ENCODE data around the gene CACNA2D3. TPM values are rescaled to one million over a fixed set of nuclear protein-coding genes. Genes with fewer than 3 reads are reported as not detected.

The CACNA2D3 gene
- total RNA-seq, 1 experiment from 2014 or later: 0.91 TPM

DNA sequence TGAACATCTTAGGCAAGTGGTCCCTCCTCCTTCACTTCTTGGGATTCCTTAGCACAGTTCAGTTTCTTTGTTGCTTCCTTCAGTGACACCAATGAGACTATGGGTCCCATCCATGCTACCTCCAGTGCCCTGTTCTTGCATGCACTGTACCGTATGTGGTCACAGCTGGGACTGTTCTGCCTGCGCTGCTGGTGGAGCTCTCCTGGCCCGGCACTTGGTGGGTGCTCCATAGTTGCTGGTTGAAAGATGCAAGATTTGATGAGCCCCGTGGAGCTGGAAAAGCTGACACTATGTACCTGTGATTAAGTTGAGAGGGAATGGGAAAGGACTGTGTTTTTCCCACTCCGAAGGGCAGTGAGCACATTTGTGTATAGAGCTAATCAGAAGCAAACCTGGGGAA lies 407.7 kb downstream of the CACNA2D3 start:
- DNase-seq (ENCODE audit: low read depth): no peak

DNA sequence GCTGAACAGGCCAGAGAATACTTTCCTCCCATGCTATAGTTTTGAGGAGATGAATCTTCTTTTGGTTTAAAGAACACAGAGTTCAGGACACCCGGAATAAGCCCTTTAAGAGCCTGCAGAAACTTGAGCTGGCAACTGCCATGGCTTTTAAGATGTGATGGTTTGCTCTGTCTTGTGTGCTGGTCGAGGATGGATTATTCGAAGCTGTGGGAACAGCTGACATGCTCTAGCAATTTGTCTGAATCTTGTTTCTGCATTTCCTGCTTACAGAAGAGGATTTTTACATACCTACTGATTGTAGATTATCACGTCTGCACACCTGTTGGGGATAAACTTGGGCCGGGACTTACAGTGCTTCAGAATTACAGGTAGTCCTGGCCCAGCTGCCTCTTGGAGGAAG lies 408.6 kb downstream of the CACNA2D3 start:
- no peak for DNase-seq (ENCODE audit: low read depth)

DNA sequence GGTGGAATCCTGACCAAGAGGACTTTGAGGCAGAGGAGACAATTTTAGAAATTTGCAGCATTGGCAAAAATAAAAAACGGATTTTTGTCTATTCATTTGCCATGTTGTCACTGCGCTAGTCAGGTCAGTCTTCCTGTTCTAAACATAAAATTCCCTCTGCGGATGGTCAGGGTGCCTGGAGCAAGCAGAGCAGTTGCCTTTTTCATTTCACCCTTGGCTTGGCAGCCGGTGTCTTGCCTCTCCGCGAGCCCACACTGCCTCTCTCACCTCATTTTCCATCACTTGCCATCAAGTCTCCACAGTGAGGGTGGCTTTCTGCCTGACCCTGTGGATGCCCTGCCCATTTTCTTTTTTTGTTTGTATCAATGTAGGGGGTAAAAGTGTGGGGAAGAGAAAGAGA lies 409.4 kb downstream of the CACNA2D3 start:
- DNase-seq (ENCODE audit: low read depth): no peak

DNA sequence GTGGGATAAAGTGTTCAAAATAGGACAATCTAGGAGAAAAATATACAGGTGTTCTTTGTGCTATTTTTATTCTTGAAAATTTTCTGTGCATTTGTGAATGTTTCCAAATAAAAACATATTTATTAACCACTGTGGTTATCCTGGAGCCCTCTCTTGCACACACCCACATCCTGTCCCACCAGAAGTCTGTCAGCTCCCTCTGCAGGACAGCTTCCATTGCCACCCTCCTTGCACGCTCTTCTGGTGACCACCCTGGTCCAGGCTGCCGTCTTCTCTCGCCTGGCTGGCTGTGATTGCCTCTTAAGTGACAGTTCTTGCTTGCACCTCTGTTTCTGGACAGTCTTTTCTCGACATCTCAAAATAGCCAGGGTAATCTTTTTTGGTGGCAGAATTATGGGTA lies 411.5 kb downstream of the CACNA2D3 start:
- peak; percentile 9 for DNase-seq (ENCODE audit: low read depth)

DNA sequence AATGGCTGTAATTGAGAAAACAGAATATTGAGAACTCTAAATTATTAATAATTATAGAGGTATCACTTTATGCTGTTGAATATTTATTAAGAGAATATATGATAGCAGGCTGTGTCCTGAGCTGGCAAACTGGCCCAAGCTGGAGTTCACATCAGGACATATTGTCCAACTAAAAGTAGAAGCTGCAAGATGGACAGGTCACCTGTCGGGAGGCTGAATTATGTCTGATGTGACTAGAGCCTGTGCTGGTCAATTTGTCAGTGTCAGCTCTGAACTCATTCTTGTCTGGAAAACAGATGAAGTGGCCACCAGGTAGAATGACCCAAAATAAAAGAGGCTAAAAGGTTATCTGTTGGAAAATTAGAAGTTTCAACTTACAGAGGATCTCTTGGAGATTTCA lies 413.3 kb downstream of the CACNA2D3 start:
- DNase-seq (ENCODE audit: low read depth): no peak

DNA sequence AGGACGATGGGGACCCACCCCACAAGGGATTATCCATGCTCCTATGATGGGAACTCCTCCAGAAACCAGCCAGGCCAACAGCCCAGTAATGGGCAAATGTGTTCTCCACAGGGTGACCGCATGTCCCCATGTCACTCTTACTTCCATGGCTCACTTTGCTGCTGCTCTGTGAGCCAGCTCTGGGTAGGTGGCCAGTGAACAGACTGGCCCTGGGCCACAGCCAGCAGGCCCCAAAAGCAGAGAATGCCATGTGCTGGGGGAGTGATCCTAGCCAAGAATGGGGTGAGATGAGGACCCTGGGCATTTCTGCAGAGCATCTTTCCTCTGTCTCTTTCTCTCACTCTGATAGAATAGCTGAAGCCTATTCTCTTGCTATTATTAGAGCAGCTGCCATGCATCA lies 414.1 kb downstream of the CACNA2D3 start:
- DNase-seq (ENCODE audit: low read depth): no peak

DNA sequence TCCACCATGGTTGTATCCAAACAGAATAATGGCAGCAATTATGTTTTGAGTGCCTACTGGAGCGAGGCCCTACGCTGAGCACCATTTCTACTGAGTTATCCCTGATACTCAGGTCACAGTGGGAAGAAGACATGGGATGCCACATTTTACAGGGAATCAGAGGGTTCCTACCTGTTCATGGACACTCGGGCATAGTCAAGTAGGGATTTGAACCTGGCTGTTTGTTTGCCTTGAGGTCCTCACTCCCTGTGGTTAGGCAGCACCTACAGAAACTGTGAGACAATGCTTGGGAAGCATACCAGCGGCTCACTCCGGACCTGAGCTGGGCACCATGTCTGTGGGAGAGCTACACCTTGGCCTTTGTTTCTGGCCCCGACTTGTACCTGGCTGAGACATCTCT lies 415.2 kb downstream of the CACNA2D3 start:
- DNase-seq (ENCODE audit: low read depth): no peak

DNA sequence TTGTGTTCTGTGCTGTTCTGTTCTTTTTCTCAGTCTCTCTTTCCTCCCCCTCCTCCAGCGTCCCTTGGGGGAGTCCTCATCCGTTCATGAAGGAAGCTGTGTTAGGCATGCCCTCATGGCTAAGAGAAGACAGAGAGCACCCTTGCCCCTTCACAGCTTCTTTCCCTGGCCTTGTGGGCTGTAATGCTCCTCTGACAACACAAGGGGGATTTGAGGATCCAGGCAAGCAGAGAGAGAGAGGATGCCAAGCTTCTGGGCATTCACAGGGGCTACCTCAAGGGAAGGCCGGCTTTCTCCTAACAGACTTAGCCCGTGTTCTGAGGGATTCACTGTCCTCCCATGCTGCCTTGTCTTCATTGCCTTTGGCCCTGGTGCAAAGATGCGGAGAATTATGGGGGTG lies 416.0 kb downstream of the CACNA2D3 start:
- peak; percentile 18 for DNase-seq (ENCODE audit: low read depth)

DNA sequence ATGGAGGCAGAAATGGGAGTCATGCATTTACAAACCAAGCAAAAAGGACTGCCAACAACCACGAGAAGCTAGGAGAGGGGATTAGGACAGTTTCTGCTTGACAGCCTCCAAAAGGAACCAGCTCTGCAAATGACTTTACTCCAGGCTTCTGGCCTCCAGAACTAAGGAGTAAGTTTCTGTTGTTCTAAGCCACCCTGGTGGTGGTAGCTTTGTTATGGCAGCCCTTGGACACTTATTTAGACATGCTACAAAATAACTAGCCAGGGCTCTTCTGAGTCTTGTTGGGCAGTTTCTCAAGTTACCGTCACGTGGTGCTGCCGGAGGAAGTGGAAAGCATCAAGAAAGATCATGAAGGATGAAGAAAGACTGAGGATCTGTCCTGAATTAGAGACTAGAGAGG lies 419.0 kb downstream of the CACNA2D3 start:
- DNase-seq (ENCODE audit: low read depth): no peak

DNA sequence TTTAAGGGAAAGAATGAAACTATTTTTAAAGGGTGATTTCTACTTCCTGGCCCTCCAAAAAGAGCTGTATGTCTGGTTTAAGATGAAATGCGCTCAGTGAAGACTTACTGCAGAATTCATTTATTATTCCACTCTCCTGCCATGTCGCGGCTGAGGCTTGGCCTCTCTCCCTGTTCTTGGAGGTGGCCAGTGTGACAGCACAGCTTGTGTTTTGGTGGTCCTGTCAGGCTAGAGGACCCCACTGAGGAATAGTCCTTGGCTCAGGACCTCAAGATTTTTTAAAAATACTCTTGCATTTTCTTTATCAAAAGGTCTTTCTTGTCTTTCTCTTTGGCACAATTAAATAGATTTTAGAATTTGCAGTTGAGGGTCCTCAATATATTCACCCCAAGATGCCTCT lies 421.1 kb downstream of the CACNA2D3 start:
- DNase-seq (ENCODE audit: low read depth): no peak

DNA sequence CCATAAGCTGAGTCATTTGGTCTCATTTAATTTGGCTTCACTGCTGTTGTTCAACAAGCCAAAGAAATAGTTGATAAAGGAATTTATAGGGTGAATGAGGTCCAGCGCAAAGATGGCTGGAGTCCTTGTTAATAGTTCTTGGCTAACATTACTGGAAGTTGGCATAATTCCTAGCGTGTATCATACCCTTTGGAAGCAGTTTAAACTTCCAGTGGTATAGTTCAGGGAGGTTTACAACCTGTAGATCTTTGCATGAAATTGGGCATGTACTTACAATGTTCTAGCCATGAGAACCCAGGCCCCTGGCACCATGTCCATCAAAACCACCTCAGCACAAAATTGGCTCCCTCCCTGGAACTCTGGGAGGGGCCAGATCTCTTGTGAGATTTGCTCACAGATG lies 424.7 kb downstream of the CACNA2D3 start:
- peak; percentile 46 for DNase-seq (ENCODE audit: low read depth)

DNA sequence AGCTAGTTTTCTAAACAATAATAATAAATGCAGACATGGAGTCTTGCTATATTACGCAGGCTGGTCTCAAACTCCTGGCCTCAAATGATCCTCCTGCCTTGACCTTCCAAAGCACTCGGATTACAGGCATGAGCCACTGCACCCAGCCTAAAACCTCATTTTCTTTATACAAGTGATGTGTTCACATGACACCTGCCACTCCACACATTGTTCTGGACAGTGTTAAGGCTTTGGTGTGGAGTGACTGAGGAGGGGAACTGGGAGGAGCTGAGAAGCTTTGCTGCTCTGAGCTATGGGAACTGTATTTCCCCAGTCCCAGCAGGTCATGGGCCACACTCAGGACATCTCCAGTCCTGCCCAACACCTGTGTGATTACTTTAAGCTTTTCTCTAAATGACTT lies 425.5 kb downstream of the CACNA2D3 start:
- DNase-seq (ENCODE audit: low read depth): no peak

DNA sequence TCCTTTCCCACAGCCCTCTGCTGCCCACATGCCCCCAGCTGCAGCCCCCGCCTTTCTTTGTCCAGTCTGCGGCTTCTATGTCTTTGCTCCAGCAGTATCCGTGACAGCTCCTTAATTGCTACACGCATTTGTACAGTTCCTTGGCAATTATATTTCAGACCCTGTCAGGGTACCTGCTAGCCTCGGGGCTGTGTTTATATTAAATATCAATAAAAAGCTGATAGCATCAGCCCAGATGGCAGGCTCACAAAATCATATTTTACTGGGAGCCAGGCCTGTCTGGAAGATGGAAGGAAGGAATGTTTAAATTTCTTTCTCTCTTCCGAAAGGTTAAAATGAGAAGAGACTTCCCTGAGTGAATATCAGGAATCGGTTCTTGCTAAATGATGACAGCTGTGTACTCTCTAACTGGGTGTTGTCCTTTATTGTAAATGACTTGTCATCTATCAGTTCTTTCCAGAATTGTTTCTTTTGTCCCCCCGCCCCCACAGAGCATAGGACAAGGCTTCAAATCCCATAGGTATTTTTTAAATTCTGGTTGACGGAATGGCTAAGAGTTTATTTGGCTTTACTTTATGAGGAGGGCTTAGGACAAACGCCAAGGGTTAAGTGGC lies 427.4 kb downstream of the CACNA2D3 start:
- DNase-seq (ENCODE audit: low read depth): no peak

DNA sequence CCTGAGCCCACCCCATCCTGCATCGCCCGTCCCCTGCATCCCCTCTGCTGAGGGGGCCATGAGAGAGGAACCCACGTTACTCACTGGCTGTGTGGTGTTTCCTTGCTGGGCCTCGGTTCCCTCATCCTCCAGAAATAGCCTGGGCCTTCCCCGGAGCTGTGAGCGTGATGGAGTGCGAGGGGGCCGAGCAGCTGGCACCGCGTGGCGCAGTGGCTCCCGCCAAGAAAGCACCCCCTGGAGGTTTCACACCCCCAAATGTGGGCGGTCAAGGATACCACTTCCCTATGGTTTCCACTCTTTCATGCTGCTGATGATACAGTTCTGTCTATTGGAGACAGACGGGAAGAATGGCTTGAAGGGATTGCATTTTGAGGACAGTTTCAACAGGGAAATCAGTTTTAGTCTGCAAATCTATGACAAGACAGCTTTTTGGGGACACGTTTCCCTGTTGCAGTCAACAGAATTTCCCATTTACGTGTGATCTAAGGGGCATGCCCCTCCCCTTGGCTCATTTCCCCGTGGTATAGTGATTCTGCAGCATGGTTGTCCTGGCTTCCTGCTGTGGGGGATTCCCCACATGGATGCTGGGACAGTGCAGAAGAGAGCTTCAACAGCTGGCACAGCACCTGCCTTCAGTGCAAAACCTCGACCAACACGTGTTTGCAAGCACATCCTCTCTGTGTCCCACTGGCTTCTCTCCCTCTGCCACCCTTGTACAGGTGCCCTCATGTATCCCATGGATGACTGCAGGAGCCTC lies 428.0 kb downstream of the CACNA2D3 start:
- no peak for DNase-seq (ENCODE audit: low read depth)

DNA sequence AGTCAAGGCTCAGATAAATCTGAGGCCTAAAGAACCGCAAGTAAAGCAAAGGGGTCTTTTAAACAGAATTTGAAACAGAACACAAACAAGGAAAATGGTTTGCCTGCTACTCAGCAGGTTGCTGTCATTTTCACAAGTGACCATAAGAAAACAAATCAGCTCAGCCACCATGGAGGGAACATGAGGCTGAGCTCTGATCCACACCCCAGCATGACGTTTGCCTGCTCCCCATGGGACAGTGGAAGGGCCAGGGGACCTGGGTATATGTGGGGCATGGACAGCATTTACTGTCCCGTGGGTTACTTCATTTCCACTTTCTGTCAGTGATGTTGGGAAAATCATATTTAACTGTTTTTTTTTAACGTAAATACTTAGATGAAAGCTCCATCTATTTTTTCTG lies 434.3 kb downstream of the CACNA2D3 start:
- DNase-seq (ENCODE audit: low read depth): no peak

DNA sequence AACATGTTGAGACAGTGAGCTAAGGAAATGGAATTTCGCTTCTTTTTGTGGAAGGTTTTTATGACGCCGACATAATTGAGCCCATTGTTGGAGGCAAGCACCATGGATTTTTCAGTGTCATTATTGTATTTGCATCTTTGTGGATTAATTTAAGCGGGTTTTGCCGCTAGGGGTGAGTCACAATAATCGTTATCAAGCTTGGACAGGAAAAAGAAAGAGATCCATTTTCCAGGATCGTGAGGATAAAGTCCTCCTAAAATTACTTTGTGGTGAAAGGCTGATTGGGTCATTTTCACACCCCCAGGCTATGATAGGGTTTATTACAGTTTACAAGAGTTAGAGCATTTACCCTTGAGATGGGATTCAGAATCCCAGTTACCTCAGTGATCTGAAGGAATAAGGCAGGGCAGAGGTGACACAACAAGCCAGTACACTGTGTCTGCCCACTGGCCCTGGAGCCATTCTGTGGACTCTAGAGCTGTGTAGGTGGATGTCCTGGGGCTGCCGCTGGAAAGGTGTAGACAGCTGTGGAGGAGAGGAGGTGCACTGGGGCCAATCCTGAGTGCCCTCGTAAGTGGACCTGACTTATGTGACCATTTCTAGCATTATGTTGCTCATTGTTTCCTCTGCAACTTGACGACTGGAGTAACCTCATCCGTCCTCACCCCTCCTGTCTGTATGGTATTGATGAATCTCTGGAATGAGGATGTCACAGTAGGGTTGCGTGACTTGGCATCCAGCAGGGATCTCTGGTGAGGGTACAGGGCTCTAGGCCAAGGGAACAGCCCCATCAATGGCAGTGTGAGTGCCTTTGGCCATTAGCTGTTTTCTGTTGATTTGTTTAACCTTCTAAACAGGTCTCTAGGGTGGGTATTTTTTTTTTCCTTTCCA lies 435.4 kb downstream of the CACNA2D3 start:
- DNase-seq (ENCODE audit: low read depth): peak; percentile 93

DNA sequence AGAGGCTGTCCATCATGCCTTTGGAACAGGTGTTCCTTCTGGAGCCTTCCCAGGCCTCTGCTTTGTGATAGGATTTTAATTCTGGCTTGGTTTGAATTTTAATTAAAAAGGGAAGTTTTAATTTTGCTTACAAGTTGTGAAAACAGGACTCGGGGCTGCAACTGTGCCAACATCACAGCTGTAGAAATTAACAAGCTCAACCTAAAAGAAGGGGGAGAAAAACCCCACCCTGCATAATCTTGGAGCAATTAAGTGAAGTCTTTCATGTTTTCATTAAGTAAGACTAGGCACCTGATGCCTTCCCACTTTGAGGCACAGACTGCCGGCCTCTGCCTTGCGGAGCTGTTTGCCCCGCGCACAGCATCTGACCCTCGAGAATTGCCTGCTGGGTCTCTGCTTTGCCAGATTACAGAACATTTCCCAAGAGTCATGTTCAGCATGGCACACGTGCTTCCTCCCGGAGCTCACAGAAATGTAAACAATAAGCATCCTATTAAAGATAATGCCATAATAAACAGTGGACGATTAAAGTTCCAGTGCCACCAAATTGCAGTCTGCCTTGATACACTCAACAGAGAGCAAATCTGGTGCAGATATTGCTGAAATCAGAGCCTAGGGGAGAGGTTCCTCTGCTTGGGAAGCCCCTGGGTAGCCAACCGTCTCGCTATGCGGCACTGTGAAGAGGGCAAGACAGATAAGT lies 441.3 kb downstream of the CACNA2D3 start:
- no peak for DNase-seq (ENCODE audit: low read depth)

DNA sequence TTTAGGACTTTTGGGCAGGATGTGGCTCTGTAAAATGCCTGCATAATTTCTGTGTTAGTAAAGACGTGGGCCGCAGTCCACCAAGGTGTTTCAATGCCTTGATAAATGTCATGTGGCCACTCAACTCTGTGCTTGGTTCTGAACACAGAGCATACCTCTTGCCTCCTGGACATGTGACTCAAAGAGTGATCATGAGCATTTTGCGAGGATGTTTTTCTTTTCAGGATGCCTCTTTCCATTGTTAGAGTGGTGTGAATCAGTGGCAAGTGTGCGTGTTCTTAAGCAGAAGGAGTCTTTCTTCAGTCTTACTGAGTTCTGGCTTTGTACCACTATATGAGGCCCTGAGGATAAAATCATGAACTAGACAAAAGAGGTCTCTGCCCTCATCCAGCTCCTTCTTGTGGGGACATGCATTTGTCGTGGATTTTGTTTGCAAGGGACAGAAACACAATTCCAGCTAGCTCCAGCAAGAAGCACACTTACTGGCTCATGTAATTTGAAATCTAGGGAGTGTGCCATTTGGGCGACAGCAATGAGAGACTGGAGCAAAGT lies 442.1 kb downstream of the CACNA2D3 start:
- peak; percentile 40 for DNase-seq (ENCODE audit: low read depth)

DNA sequence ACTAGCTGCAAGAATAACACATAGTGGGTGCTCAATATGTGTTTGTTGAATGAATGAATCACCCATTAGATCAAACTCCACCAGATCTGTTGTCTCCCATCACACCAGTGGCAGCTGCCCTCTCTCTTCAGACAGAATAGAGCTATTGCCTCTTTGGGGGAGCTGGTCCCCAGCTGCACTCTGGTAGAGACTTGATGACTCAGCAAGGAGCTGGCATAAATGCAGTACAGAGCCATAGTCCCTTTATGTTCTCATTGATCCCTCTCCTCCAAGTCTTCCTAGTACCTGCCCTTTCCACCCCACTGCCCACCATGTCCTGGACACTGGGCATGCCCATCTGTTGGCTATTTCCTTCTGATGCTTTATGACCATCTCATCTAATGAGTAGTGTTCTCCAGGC lies 443.6 kb downstream of the CACNA2D3 start:
- DNase-seq (ENCODE audit: low read depth): no peak

DNA sequence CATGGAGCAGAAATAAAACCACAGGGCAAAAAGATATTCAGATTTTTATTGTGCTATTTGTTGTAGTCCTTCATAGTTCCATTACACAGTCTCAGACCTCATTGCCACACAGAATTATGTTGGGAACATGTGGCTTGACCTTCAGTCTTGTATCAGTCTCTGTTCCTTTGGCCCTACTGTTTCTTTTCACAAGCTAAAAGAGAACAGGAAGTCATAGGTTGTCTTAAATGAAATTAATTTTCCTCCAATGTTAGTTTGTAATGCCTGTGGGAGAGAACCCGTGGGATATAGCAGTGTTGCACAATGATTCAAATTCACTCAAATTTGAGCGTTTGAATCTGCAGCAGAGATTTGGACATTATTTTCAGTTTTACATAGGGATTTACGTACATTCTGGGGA lies 445.6 kb downstream of the CACNA2D3 start:
- DNase-seq (ENCODE audit: low read depth): no peak

DNA sequence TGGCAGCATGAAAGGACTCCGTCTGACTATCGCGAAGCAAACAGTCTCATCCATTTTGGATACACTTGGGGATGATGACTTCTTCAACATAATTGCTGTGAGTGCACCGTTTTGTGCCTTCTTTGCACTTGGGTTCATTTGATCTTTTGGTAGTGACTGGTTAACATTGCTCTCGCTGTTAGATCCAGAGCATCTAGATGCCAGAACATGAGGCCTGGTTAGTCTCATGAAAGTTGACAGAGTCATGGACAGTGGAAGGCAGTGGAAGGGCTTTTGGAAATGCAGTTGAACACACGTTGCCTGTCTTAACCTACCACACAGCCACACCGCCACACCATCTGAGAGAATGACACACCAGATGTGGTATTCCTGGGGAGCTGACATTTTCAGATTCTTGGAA lies 447.7 kb downstream of the CACNA2D3 start:
- no peak for DNase-seq (ENCODE audit: low read depth)
